HG03280 (cell line): ENCODE results near the gene UST.
"Not testable (repeated sequence)": the region's sequence is repeated elsewhere in the genome, so short reads cannot be mapped to it uniquely, and the experiment has no call there.

Experiments used
- ATAC-seq: cut with Tn5 transposase; IDR thresholded peaks from one replicate; pipeline ENCODE4 v1.9.1; 2021; ENCODE audit warnings: mild to moderate bottlenecking, moderate library complexity; ENCODE audit not compliant: unreplicated experiment

UST gene

DNA sequence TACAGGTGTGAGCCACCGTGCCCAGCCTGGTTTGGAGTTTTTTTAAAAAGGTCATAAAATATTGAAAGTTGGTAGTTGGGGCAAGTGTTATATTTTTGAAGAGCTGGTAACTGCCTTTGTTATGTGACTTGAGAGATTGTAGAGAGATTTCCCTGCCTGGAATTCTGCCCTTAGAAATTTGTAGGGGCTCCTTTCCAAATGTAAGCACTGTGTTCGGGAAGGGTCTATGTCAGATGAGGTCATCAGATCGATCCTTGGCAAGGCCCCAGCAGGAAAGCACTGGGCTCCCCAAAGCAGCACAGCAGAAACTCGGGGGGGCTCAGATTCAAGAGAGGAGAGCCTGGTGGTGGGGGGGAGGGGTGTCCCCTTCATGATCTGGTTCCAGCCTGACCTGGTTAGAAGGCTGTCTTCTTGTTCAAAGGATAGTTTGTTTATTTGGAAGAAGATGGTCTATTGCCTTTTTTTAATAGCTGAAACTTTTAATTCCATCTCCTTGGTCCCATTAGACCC, 220.2 kb downstream of the UST start:
- no peak for ATAC-seq

DNA sequence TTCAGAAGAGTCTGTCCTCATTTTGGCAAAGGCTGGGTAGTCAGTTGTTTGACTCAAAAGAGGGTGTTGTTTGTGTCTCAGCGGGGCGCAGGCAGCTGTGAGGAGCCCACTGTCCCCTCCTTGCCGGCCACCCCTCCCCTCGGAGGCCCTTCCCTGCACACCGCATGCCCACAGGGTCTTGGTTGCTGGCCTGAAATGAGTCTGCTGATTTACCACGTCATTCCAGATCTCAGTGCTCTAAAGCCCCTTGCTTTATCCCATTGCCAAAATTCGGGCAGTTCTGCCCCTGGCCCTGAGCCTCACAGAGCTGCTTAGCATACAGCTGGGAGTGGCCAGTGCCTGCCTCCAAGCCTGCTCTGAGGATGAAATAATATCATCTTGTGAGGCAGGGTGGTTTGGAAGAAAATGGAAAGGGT, 220.7 kb downstream of the UST start:
- no peak for ATAC-seq

DNA sequence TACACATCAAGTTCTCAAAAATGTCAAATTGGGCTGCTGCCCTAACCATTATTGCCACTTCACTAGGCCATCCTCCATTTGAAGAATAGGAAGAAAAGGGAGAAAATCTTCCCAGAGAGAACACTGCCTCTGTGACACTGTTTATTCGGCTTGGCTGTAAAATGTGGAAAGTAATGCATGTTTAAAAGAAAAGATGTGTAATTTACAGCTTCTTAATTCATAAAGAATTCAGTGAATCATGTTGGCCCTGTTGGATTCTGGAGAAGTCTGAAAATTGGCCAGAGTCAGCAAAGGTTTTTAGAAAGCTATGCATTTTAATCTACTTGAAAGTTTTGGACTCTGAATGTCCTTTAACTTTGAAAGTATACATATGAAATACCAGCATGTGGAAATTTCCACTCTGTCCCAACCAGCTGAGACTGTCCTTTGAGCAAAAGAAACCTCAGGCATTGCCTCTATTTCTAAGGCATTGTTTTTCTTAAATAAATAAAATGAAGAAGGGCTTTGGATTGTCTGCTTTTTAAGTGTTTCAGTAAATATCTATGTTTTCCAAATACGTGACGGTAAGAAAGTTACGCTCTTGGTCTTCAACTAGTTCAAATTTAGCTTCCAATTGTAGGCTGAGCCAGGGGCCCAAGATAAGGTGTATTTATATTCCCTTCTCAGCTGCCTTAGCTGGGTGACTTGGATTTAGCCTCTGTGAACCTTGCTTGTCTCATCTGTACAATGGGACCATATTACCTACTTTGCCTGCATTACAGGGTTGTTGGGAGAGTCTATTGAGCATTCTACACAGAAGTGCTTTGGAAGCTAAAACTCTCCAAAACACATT, 222.2 kb downstream of the UST start:
- ATAC-seq, result no peak

DNA sequence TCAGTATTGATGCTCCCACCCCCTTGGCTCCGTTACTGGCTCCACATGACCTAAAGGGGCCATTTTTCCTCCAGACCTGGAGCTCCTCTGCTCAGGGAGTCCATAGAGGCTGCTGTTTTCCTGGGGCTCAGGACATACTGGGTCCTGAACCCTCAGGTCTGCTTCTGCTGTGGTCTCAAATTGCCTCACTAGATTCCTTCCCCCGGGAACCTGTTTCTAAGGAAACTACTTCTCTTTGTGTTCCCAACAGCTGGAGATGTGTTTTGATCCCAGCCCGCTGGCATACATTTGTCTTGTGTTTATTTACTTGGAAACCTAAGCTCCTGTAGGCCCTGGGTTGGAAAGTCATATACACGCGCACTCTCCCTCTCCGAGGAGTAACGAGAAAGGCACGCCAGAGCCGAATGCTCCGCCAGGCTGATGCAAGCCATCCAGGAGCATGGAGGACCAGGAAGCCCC, 222.8 kb downstream of the UST start:
- no peak for ATAC-seq

DNA sequence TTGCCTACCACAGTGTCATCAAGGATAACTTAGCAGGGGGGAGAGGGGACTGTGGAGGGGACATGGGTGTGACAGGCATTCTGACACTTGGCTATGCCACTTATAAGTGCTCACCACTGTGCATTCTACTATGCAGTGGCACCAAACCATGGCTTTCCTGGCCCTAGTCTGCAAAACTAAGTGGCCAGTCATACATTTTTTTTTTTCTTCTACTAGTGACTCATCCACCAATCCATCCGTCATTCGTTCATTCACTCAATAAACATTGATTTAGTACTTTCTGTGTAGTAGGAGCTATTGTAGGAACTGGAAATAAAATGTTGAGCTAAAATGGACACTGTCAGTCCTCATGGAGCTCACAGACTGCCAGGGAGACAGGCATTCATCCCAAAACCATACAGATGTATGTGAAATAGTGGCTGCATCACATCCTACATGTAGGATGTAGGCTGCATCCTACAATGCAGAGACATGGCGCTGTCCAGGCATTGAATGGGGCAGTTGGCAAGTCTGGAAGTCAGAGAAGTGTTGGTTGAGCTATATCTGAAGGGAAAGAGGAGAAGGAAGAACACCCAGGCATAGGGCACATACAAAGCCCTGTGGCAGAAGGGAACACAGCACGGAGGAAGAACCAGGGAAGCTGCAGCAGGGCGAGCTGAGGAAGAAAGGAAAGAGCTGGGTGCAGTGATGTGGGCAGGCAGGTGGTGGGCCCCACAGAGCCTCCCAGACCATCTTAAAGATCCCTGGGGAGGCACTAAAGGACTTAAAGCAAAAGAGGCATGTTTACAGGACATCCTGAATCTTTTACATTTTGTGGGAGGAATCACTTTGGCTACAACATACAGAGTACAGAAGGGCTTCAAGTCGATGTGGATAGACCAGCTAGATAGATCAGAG, 224.4 kb downstream of the UST start:
- ATAC-seq, result no peak

DNA sequence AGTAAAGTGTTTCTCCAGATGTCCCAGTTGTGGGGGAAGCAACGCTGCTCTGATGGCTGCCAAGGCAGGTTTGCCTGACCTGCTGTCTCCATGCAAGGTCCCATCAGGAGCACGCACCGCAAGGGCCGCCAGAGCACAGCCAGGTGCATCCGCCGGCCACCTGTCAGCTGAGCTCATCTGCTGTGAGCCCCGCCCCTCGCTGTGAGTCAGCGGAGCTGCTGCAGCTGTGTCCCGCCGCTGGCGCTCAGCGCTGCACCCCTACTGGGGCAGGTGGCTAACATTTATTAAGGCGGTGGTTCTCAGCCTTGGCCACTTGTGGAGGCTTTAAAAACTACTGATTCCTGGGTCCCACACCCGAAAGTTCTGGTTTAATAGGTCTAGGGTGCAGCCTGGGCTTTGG, 225.7 kb downstream of the UST start:
- peak; percentile 55 for ATAC-seq

DNA sequence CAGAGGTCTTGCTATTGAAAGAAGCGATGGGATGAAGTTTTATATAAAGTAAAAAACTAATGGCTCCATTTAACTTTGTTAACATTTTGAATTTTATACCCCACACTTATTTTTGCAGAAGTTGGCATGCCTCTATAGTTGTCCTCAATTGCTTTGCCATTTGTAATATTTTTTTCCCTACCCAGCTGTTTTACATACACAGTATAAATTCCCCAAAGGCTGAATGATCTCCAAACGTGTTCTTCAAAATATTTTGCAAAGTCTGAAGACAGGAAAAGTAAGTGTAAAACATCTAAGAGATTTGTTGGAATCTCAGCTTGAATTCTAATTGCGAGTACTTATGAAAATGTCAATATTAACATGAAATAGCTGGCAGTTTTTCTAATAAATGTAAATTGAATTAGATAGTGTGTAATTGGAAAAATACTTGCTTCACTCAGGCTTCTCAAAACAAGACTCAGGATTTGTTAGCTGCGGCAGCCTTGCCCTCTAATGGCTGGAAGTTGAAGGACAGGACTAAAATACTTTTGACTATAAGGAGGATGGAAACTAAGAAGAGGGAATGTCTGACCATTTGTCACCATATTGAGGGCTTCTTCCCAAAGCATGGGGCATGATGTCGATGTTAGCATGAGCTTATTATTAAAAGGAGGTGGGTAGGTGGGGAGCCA, 226.8 kb downstream of the UST start:
- ATAC-seq, result no peak

DNA sequence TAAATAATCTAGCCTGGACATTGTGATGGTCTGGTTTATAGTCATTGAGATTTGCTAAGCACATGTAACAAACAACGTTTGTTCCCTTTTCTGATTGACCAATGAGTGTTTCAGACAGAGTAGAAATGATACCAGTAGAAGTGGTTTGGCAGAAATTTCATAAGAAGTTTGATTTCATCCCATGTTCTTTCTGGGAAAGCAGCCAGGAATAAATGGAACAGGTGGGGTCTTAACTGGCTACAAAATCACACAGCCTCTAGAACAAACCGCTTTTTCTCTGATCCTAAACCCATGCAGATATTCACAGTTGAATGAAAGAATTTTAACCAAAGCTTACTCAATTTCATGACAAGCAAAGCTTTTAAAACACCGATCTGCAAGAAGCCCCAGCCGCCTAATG, 227.5 kb downstream of the UST start:
- no peak for ATAC-seq

DNA sequence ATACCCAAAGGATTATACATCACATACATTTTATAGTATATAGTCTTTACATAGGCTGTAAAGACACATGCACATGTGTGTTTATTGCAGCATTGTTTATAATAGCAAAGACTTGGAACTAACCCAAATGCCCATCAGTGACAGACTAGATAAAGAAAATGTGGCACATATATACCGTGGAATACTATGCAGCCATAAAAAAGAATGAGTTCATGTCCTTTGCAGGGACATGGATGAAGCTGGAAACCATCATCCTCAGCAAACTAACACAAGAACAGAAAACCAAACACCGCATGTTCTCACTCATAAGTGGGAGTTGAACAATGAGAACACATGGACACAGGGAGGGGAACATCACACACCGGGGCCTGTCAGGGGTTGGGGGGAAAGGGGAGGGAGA, 231.5 kb downstream of the UST start:
- not testable (repeated sequence) for ATAC-seq

DNA sequence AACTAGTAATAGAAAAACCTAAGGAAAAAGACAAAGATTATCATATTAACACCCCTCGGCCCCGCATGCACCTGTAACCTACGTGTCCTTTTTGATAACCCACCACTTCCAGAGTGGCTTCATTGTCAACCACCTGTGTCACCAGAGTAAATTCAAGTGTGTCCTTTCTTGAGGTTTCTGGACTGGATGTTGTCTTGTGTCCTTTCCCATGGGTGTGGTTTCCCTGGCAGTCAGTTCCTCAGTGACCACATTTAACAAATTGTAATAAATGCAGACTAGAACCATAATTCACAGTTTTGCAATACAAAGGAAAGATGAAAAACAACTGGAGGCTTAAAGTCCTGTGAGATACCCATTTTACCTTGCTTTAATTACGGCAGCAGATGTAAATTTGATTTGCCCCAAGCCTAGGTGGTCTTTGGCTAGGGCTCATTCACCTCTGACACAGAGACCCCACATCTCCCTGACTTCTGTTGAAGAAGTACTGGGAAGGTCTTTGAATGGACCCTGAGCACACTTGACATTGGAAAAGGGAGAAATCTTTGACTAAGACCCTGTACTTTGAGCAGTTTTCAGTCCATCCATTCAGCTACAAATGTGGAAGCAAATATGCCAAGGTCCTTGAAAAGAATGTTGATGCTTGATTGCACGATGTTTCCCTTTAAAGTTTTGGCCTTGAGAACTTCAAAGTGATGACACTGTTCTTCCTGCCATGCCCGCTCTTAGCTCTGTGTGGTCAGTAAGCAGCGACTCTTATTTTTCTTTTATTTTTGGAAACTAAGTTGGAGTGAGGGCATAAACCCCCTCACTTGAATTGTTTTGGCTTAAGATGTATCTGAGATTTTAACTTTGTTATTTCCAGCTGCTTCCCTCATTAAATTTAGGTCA, 232.4 kb downstream of the UST start:
- ATAC-seq, result no peak

DNA sequence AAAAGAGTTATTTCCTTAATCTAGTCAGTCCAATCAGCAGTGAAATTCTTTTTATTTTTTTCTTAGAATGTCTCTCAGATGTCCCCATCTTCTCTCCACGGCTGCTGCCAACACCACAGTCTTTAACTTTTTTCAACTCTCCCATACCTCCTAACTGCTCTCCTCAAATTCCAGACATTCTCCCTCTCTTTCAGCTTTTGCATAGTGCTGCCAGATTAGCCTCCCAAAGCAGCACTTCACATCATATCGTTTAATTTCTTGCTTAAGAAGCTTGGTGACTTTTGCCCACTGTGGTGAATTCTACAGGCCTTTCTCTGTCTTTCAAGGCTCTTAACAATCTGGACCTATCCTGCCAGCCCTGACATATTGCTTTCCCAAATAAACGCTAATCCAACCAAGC, 233.4 kb downstream of the UST start:
- no peak for ATAC-seq

DNA sequence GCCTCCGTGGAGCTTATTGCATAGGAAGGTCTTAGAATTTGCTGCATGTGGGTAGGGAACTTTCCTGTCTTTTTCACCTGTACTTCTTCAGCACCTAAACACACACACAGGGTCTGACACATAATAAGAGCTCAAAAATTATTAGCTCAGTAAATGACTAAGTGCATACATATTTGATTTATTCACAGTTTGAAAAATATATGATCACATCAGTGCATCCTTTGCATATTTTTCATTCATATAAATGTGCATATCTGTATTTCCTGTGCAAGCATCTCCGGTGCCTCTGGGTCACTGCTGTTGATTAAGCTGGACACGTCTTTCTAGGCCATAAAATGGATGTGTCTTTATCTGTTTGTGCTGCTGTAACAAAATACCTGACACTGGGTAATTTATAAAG, 234.7 kb downstream of the UST start:
- ATAC-seq, result no peak

DNA sequence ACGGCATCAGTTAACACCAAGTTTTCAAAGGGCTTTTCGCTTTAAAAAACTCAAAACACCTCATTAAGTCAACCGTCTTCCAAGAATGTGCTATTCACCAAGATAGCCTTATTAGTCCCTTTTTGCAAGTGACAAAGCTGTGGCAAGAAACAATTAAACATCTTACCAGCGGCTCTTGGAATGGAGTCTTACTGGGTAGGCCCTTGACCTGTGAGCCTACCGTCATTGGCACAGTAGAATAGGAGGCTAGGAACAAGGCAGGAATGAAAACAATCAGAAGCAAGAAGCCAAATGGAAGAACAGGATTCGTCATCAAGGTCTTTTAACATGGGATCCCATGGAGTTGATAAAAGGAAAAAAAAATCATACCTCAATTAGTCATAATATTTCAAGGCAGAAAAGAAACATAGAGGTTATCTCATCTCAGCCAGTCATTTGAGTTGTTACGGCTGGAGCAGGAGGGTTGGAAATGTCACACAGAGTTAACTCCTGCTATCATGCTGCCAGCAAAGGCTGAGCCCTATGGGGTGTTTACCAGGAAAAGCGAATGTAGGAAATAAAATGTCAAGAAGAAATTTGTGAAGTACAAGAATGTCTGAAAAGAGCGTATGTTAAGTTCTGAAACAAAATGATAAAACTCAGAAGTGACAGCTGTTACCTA, 236.4 kb downstream of the UST start:
- no peak for ATAC-seq

DNA sequence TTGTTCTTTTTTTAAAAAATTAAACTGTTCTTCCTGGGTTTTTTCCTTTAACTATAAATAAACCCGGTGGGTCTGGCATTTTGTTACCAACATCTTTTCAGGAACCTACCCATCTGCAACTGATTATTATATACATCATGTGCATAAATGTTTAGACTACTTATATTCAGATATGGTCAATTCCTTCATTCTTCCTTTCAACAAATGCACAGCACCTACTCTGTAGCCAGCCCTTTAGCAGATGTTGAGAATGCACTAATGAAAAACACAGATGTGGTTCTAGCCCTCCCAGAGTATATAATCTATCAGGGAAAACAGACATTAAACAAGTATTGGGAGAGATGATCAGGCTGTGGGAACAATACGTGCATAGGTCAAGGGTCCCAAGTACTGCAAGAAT, 237.1 kb downstream of the UST start:
- ATAC-seq, result no peak

DNA sequence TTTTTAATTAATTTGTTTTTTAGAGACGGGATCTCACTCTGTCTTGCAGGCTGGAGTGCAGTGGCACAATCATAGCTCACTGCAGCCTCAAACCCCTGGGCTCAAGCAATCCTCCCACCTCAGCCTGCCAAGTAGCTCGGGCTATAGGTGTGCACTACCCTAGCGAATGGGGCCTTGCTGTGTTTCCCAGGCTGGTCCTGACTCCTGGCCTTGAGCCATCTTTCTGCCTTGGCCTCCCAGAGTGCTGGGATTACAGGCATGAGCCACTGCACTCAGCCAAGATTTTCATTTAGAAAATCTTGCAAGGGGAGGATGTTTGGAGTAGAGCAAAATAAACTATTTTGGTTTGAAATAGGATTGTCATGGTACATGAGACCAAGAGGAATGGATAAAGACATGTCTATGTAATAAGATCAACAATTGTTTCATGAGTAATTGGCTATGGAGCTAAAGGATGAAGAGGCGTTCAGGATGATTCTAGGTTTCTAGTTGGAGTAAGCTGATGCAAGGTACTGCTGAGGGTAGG, 237.8 kb downstream of the UST start:
- ATAC-seq, result no peak

DNA sequence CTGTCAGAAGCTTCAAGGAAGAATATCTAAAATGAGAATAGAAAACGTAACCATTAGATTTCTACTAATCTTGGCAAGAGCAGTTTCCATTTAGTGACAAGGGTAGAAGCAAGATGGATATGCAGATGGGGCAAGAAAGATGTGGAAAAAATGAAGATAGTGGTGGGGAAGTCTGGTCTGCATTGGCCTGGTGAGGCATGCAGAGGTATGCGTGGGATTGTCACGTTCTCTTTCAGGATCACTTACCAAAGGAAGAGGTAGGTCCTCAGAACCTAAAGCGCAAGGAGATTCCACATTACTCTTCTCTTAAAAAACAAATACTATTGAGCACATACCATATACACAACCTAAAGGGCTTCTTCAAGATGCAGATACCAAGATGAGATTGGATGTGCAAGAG, 238.7 kb downstream of the UST start:
- ATAC-seq, result no peak

DNA sequence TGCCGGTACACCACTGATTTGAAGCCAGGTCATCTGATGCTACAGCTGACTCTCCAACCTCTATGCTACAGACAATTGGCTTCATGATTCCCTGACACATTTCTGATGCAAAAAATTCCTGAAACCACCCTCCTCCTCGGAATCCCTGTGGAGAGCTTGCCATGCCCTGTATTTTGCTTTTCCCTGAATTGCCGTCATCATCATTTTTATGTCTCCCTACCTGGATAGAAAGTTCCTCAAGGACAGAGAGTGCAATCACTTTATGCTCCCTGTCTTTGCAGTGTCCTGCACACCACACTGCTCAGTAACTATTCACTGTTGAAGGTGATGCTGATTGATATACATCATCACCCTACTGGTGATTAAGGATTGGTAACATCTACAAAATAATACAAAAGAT, 239.8 kb downstream of the UST start:
- ATAC-seq, result no peak

DNA sequence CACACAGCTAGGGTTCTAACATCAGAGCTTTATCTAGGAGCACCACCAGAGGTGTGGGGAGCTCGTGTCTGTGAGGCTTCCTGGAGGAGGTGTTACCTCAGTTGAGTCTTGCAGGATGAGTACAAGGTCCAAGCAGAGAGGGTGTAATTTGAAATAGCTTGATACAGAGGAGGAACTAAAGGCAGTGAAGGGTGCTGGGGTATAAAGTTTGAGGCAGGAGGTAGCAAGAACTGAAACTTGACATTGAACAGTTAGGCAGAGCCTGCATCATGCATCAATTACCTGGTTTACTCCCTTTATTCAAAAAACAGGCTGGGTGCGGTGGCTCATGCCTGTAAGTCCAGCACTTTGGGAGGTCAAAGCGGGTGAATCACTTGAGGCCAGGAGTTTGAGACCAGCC, 241.2 kb downstream of the UST start:
- no peak for ATAC-seq

DNA sequence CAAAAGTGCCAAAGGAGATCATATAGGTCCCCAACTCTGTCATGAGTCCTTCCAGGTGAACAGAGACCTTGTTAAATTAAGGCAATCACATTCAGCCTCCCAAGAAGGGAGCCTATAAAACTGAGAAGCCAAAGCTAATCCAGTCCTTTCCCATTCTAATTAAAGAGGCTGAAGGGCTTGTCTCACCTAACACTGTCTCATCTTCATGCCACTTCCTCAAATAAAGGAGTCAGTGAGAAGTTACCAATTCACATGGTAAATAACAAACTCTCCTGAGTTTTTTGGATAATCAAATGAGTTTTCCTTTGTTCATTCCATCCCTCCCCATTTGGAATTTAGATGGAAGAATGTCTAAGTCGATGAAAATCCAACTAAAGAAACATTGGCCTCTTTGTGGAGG, 242.8 kb downstream of the UST start:
- ATAC-seq, result no peak

DNA sequence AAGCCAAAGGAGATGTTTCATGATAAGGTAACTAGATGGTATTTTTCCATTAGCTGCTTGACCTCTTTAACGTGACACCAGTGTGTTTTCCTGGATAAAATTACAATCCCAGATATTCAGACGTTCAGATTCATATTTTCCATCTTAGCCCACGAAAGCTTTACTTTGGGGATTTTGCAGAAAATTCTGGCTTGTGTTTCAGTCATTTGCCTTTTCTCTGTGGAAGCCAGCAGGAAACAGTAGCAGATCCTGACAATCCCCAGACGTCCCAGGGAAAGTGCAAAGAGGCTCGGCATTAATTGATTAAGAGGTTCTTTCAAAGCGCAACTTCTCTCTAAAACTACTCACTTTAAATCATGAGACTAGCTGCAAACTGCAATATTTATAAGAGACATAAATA, 243.6 kb downstream of the UST start:
- no peak for ATAC-seq
